Liver (tissue), 9 donors: Measurements from ENCODE around the gene THBD. TPM values are rescaled to one million over a fixed set of nuclear protein-coding genes. Genes with fewer than 3 reads are reported as not detected.

ENCODE experiments used
- DNase-seq: peaks from one replicate; pipeline ENCODE4 v3.0.0-alpha.2; 2017; ENCODE audit warnings: low spot score
- H3K27ac ChIP-seq, 2 donors: one replicate each; pipeline ENCODE4 v1.7.0; 2013; ENCODE audit warnings: inconsistent platforms in 2 of 2, low read length in 2 of 2, control low read depth in 1 of 2, low read depth in 1 of 2, mild to moderate bottlenecking in 1 of 2
- H3K27me3 ChIP-seq, 4 donors: one replicate each; pipeline versions ENCODE4 v1.6.1 to v1.7.0; 2013; ENCODE audit warnings: low read length in 3 of 4, inconsistent platforms in 1 of 4, mild to moderate bottlenecking in 1 of 4, moderate library complexity in 1 of 4; ENCODE audit not compliant: control insufficient read depth in 4 of 4, insufficient read depth in 4 of 4
- H3K36me3 ChIP-seq, 4 donors: one replicate each; pipeline versions ENCODE4 v1.6.1 to v1.7.0; 2013; ENCODE audit warnings: low read length in 3 of 4, mild to moderate bottlenecking in 3 of 4, low read depth in 1 of 4, moderate library complexity in 1 of 4; ENCODE audit not compliant: control insufficient read depth in 4 of 4, insufficient read depth in 3 of 4
- H3K4me1 ChIP-seq, 4 donors: one replicate each; pipeline versions ENCODE4 v1.6.1 to v1.7.0; 2013; ENCODE audit warnings: low read length in 3 of 4, mild to moderate bottlenecking in 3 of 4, moderate library complexity in 1 of 4; ENCODE audit not compliant: control insufficient read depth in 4 of 4, insufficient read depth in 4 of 4
- H3K4me3 ChIP-seq, 3 donors: one replicate each; pipeline versions ENCODE4 v1.6.1 to v1.7.0; 2013; ENCODE audit warnings: low read length in 3 of 3, control low read depth in 1 of 3, low read depth in 1 of 3, mild to moderate bottlenecking in 1 of 3
- H3K9ac ChIP-seq, 2 donors: one replicate each; pipeline ENCODE4 v1.7.0; 2013; ENCODE audit warnings: low read length in 2 of 2, mild to moderate bottlenecking in 2 of 2, moderate library complexity in 2 of 2, control low read depth in 1 of 2, low read depth in 1 of 2
- H3K9me3 ChIP-seq, 4 donors: one replicate each; pipeline versions ENCODE4 v1.6.1 to v1.7.0; 2013; ENCODE audit warnings: low read length in 3 of 4; ENCODE audit not compliant: control insufficient read depth in 4 of 4
- ATF3 ChIP-seq: IDR thresholded peaks from 2 replicates; pipeline ENCODE4 v1.6.1; 2016; ENCODE audit warnings: antibody characterized with exemption
- EGR1 ChIP-seq, 2 donors: IDR thresholded peaks; 2 replicates each; pipeline ENCODE4 v1.6.1; 2016 to 2018; ENCODE audit warnings: antibody characterized with exemption in 2 of 2, low read depth in 2 of 2
- FOXA1 ChIP-seq: IDR thresholded peaks from 2 replicates; pipeline ENCODE4 v1.6.1; 2016; ENCODE audit warnings: antibody characterized with exemption
- FOXA2 ChIP-seq: IDR thresholded peaks from 2 replicates; pipeline ENCODE4 v1.6.1; 2016; ENCODE audit warnings: antibody characterized with exemption
- GABPA ChIP-seq, 2 donors: IDR thresholded peaks in 1 of 2; conservative IDR thresholded peaks in 1 of 2; 2 replicates each; pipeline ENCODE4 v1.6.1; 2016; ENCODE audit warnings: antibody characterized with exemption in 2 of 2, mild to moderate bottlenecking in 1 of 2, moderate library complexity in 1 of 2
- HNF4A ChIP-seq, 2 donors: conservative IDR thresholded peaks; 2 replicates each; pipeline ENCODE4 v1.6.1; 2016; ENCODE audit warnings: antibody characterized with exemption in 2 of 2, mild to moderate bottlenecking in 2 of 2
- HNF4G ChIP-seq: IDR thresholded peaks from 2 replicates; pipeline ENCODE4 v1.6.1; 2016; ENCODE audit warnings: antibody characterized with exemption
- JUND ChIP-seq, 2 donors: IDR thresholded peaks; 2 replicates each; pipeline ENCODE4 v1.6.1; 2016; ENCODE audit warnings: antibody characterized with exemption in 2 of 2
- MAX ChIP-seq: IDR thresholded peaks from 2 replicates; pipeline ENCODE4 v1.6.1; 2016; ENCODE audit warnings: antibody characterized with exemption
- NR2F2 ChIP-seq: IDR thresholded peaks from 2 replicates; pipeline ENCODE4 v1.6.1; 2016; ENCODE audit warnings: antibody characterized with exemption
- RAD21 ChIP-seq, 2 donors: IDR thresholded peaks; 2 replicates each; pipeline ENCODE4 v1.6.1; 2016; ENCODE audit warnings: antibody characterized with exemption in 2 of 2, mild to moderate bottlenecking in 2 of 2
- REST ChIP-seq: IDR thresholded peaks from 2 replicates; pipeline ENCODE4 v1.6.1; 2016; ENCODE audit warnings: antibody characterized with exemption, mild to moderate bottlenecking
- RXRA ChIP-seq, 2 donors: IDR thresholded peaks; 2 replicates each; pipeline ENCODE4 v1.6.1; 2017 to 2018; ENCODE audit warnings: antibody characterized with exemption in 2 of 2, mild to moderate bottlenecking in 1 of 2
- SP1 ChIP-seq: IDR thresholded peaks from 2 replicates; pipeline ENCODE4 v1.6.1; 2018; ENCODE audit warnings: antibody characterized with exemption, mild to moderate bottlenecking
- YY1 ChIP-seq: IDR thresholded peaks from 2 replicates; pipeline ENCODE4 v1.6.1; 2016; ENCODE audit warnings: antibody characterized with exemption, mild to moderate bottlenecking
- ZBTB33 ChIP-seq: IDR thresholded peaks from 2 replicates; pipeline ENCODE4 v1.6.1; 2016; ENCODE audit warnings: antibody characterized with exemption
- WGBS: extraction: QIAGEN DNeasy Blood & Tissue Kit; methylation state at CpG from one replicate; pipeline ENCODE4 v1.1.7; 2013; 5-methylcytosine and 5-hydroxymethylcytosine counted together
- polyA plus RNA-seq, 2 donors: library from polyadenylated mRNA; stranded (reverse) in 1 of 2; unstranded in 1 of 2; fragments of 200-250 nt in 1 of 2; fragments of >200 nt in 1 of 2; fragmentation: Nextera tagmentation in 1 of 2; extraction: Ambion mirVana in 1 of 2; gene quantifications; one replicate each; pipeline versions ENCODE4 v1.2.1 to v1.2.3, GENCODE V29; 2013 to 2015
- total RNA-seq, 2 donors: library from RNA; depleted of rRNA; stranded (reverse); fragments of >200 nt; gene quantifications; one replicate each; pipeline ENCODE4 v1.2.3, GENCODE V29; 2014
- donor health status: healthy.
- donor health status: healthy.
- donor health status: healthy.
- donor health status: healthy.
- donor health status: healthy.

THBD gene
- total and polyA plus RNA-seq, 4 donors, result 1.4 to 6.6 (median 3.1) TPM

- WGBS, result 81% methylated on average over 15 of the region's 15 CpGs
- TF ChIP-seq YY1 (no peak), JUND (IDR thresholded peaks at IDR 0.05) (no peak), NR2F2 (no peak), GABPA (IDR thresholded peaks at IDR 0.05 in 1 of 2, conservative IDR thresholded peaks at IDR 0.05 in 1 of 2) (no peak), HNF4A (conservative IDR thresholded peaks at IDR 0.05) (no peak), REST (no peak), EGR1 (IDR thresholded peaks at IDR 0.05; ENCODE audit: low read depth in 2 of 2) (no peak), RXRA (IDR thresholded peaks at IDR 0.05) (no peak), RAD21 (IDR thresholded peaks at IDR 0.05) (no peak), HNF4G (no peak)
- Histone ChIP-seq H3K9ac (no peak overlapping the region), H3K4me1 (peaks cover 0 to 3% (median 0%) of the 10 kb centered on the region in 4 donors), H3K36me3 (no peaks in the 10 kb centered on the region), H3K27ac (peak overlapping the region; percentile 57 to 64), H3K27me3 (no peaks in the 10 kb centered on the region), H3K9me3 (no peaks in the 10 kb centered on the region), H3K4me3 (peak overlapping the region; percentile 21 to 66 (median 26))
- no peak for DNase-seq
Observed at GRCh38 chr20:23083553-23084220, 34.2 kb upstream of the THBD start.

- Histone ChIP-seq H3K27ac (peak overlapping the region; percentile 17 to 64), H3K9me3 (no peaks in the 10 kb centered on the region), H3K9ac (no peak overlapping the region), H3K27me3 (no peaks in the 10 kb centered on the region), H3K4me1 (peaks cover 0 to 3% (median 0%) of the 10 kb centered on the region in 4 donors), H3K36me3 (no peaks in the 10 kb centered on the region), H3K4me3 (no peak overlapping the region)
- WGBS, result 57% methylated on average over 9 of the region's 9 CpGs
- DNase-seq, result no peak
- TF ChIP-seq HNF4G (no peak), MAX (peak; percentile 21), RAD21 (IDR thresholded peaks at IDR 0.05) (peak; percentile 22 to 39), SP1 (peak; percentile 47), NR2F2 (peak; percentile 64), RXRA (IDR thresholded peaks at IDR 0.05) (peak; percentile 7 to 19)
Observed at GRCh38 chr20:23082846-23083552, 33.5 kb upstream of the THBD start.

- no peak overlapping the region for H3K4me3 ChIP-seq
- no peaks in the 10 kb centered on the region for H3K27me3 ChIP-seq
- no peak overlapping the region for H3K27ac ChIP-seq
- peaks cover 0 to 3% (median 0%) of the 10 kb centered on the region in 4 donors for H3K4me1 ChIP-seq
- no peak for DNase-seq
- no peaks in the 10 kb centered on the region for H3K9me3 ChIP-seq
- 62% methylated on average over 9 of the region's 9 CpGs for WGBS
- no peaks in the 10 kb centered on the region for H3K36me3 ChIP-seq
- no peak overlapping the region for H3K9ac ChIP-seq
- no peak for TF ChIP-seq ATF3
- TF ChIP-seq MAX, result no peak
- no peak for TF ChIP-seq EGR1 (IDR thresholded peaks at IDR 0.05; ENCODE audit: low read depth in 2 of 2)
- no peak for TF ChIP-seq GABPA (IDR thresholded peaks at IDR 0.05 in 1 of 2, conservative IDR thresholded peaks at IDR 0.05 in 1 of 2)
- no peak for TF ChIP-seq FOXA1
- no peak for TF ChIP-seq JUND (IDR thresholded peaks at IDR 0.05)
- no peak for TF ChIP-seq ZBTB33
- TF ChIP-seq RAD21 (IDR thresholded peaks at IDR 0.05), result no peak
- no peak for TF ChIP-seq FOXA2
- TF ChIP-seq HNF4A (conservative IDR thresholded peaks at IDR 0.05), result no peak
Observed at GRCh38 chr20:23081263-23081819, 31.9 kb upstream of the THBD start.
